Fibroblast of lung (primary cell): ENCODE data around the gene EIF2S1. TPM values are rescaled to one million over a fixed set of nuclear protein-coding genes. Genes with fewer than 3 reads are reported as not detected.
A peak's percentile ranks its signal among the peaks of the same experiment; 100 is the strongest.

Source experiments
- DNase-seq, 2 donors: peaks; one replicate each; pipeline versions ENCODE4 v3.0.0 to v3.0.0-alpha.2; 2010; ENCODE audit warnings: low read depth in 2 of 2
- H2AFZ ChIP-seq: 2 replicates; pipeline ENCODE4 v1.5.1; 2012; ENCODE audit warnings: low read length, control low read depth, inconsistent platforms
- H3K27ac ChIP-seq: 2 replicates; pipeline ENCODE4 v1.5.1; 2011; ENCODE audit warnings: low read length, control low read depth; ENCODE audit not compliant: insufficient read depth
- H3K27me3 ChIP-seq: 2 replicates; pipeline ENCODE4 v1.5.1; 2011; ENCODE audit warnings: mild to moderate bottlenecking, low read length; ENCODE audit not compliant: control insufficient read depth, insufficient read depth
- H3K36me3 ChIP-seq: 2 replicates; pipeline ENCODE4 v1.5.1; 2011; ENCODE audit warnings: low read length; ENCODE audit not compliant: control insufficient read depth, insufficient read depth
- H3K4me1 ChIP-seq: 2 replicates; pipeline ENCODE4 v1.5.1; 2011; ENCODE audit warnings: low read length; ENCODE audit not compliant: control insufficient read depth, insufficient read depth; ENCODE audit errors: extremely low read depth
- H3K4me2 ChIP-seq: 2 replicates; pipeline ENCODE4 v1.5.1; 2011; ENCODE audit warnings: low read length, control low read depth; ENCODE audit not compliant: insufficient read depth; ENCODE audit errors: extremely low read depth
- H3K4me3 ChIP-seq, 4 experiments: fragments of 200-600 bp in 1 of 4; sonication (generic) in 1 of 4; replicated peaks in 1 of 4; 2 replicates each; pipeline ENCODE4 v1.5.1; 2011 to 2016; ENCODE audit warnings: low read length in 4 of 4, low read depth in 3 of 4, mild to moderate bottlenecking in 3 of 4, control low read depth in 2 of 4, inconsistent platforms in 1 of 4, mixed read lengths in 1 of 4; ENCODE audit not compliant: insufficient read depth in 1 of 4; ENCODE audit errors: control extremely low read depth in 1 of 4
- H3K79me2 ChIP-seq: 2 replicates; pipeline ENCODE4 v1.5.1; 2012; ENCODE audit warnings: mild to moderate bottlenecking, low read length, inconsistent platforms; ENCODE audit not compliant: control insufficient read depth, insufficient read depth
- H3K9ac ChIP-seq: 2 replicates; pipeline ENCODE4 v1.5.1; 2011; ENCODE audit warnings: mild to moderate bottlenecking, low read length, control low read depth; ENCODE audit not compliant: insufficient read depth
- H3K9me3 ChIP-seq: 2 replicates; pipeline ENCODE4 v1.5.1; 2012; ENCODE audit warnings: low read depth, low read length; ENCODE audit not compliant: control insufficient read depth, insufficient read depth
- H4K20me1 ChIP-seq: 2 replicates; pipeline ENCODE4 v1.5.1; 2011; ENCODE audit warnings: low read length; ENCODE audit not compliant: control insufficient read depth, insufficient read depth; ENCODE audit errors: extremely low read depth
- EZH2 ChIP-seq: IDR thresholded peaks from 2 replicates; pipeline ENCODE4 v1.5.1; 2012; ENCODE audit warnings: low read length, control low read depth, mild to moderate bottlenecking; ENCODE audit errors: missing control alignments
- polyA plus RNA-seq, 2 donors: library from polyadenylated mRNA; depleted of rRNA in 1 of 2; stranded (reverse) in 1 of 2; unstranded in 1 of 2; fragments of >200 nt; gene quantifications; 2 replicates each; pipeline ENCODE4 v1.2.1, GENCODE V29; 2011 to 2012; ENCODE audit warnings: missing spikeins in 1 of 2
- total RNA-seq: library from RNA; depleted of rRNA; stranded (reverse); fragments of >200 nt; gene quantifications from 2 replicates; pipeline ENCODE4 v1.2.1, GENCODE V29; 2014
- TF ChIP-seq, protein P1 (sequence below), 2 donors: IDR thresholded peaks in 1 of 2; conservative IDR thresholded peaks in 1 of 2; 1 replicate in 1 of 2; 2 replicates in 1 of 2; pipeline ENCODE4 v1.5.1; 2011 to 2012; ENCODE audit warnings: low read length in 2 of 2, control low read depth in 1 of 2, inconsistent platforms in 1 of 2, low read depth in 1 of 2, mild to moderate bottlenecking in 1 of 2

EIF2S1 gene
- total and polyA plus RNA-seq, 2 donors (not counting 1 experiment from before 2014, with no cell fraction given), result 180 to 182 TPM

DNA sequence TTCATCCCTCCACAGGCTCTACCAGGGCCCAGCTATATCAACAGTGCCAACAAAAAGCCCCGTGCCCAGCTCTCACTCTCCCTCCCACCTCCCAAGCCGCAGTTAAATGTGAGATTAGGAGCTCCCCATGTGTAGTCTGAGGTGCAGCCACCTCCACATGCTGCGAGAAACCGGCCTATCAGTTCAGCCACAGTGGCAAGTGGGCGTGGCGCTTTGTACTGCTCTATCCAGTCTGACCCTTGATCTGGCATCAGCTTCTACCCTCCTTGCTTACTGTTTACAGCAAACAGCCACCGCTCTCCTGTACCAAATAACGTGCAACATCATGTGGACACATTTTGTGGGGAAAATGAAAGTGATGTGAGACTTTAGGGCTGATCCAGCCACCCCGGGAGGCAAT lies 50.2 kb downstream of the EIF2S1 start:
- no peaks in the 10 kb centered on the region for H4K20me1 ChIP-seq
- H3K36me3 ChIP-seq, result no peaks in the 10 kb centered on the region
- no peaks in the 10 kb centered on the region for H3K27me3 ChIP-seq
- H2AFZ ChIP-seq, result no peak overlapping the region
- H3K4me3 ChIP-seq, result no peak overlapping the region
- no peak overlapping the region for H3K9ac ChIP-seq
- H3K4me2 ChIP-seq, result no peak overlapping the region
- H3K9me3 ChIP-seq, result no peaks in the 10 kb centered on the region
- H3K79me2 ChIP-seq, result no peaks in the 10 kb centered on the region
- no peak for DNase-seq
- peaks cover 6% of the 10 kb centered on the region for H3K4me1 ChIP-seq
- H3K27ac ChIP-seq, result no peak overlapping the region
- TF ChIP-seq EZH2, result no peak

DNA sequence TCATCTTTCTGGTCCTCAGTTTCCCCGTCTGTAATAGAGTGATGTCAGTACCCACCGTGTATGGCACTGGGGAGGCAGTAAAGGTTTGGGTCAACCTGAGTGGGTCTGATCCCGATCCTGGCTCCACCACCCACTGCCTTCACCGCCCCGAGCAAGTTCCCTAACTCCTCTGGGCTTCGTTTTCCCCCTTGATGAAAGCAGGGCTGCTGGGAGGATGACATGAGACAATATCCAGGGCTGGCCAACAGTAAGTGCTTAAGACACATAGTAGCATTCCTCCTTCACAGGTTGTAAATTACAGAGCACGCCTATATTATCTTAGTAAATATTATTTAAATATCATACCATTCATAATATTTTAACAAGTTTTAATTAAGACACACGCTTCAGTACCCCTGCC lies 51.2 kb downstream of the EIF2S1 start:
- H2AFZ ChIP-seq, result peak overlapping the region; percentile 73
- no peak for DNase-seq
- H3K36me3 ChIP-seq, result no peaks in the 10 kb centered on the region
- H3K79me2 ChIP-seq, result no peaks in the 10 kb centered on the region
- peaks cover 6% of the 10 kb centered on the region for H3K4me1 ChIP-seq
- TF ChIP-seq, protein P1, sequence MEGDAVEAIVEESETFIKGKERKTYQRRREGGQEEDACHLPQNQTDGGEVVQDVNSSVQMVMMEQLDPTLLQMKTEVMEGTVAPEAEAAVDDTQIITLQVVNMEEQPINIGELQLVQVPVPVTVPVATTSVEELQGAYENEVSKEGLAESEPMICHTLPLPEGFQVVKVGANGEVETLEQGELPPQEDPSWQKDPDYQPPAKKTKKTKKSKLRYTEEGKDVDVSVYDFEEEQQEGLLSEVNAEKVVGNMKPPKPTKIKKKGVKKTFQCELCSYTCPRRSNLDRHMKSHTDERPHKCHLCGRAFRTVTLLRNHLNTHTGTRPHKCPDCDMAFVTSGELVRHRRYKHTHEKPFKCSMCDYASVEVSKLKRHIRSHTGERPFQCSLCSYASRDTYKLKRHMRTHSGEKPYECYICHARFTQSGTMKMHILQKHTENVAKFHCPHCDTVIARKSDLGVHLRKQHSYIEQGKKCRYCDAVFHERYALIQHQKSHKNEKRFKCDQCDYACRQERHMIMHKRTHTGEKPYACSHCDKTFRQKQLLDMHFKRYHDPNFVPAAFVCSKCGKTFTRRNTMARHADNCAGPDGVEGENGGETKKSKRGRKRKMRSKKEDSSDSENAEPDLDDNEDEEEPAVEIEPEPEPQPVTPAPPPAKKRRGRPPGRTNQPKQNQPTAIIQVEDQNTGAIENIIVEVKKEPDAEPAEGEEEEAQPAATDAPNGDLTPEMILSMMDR (conservative IDR thresholded peaks at IDR 0.05 in 1 of 2, IDR thresholded peaks at IDR 0.05 in 1 of 2; ENCODE audit: low read depth in 1 of 2, low read length in 2 of 2), result no peak
- no peak for TF ChIP-seq EZH2
- H3K4me2 ChIP-seq, result peak overlapping the region; percentile 77
- H3K27me3 ChIP-seq, result no peaks in the 10 kb centered on the region
- H3K9me3 ChIP-seq, result no peaks in the 10 kb centered on the region
- H3K27ac ChIP-seq, result no peak overlapping the region
- peak overlapping the region in 3 of 4 experiments; percentile 18 to 50 (median 24) for H3K4me3 ChIP-seq
- H3K9ac ChIP-seq, result no peak overlapping the region
- H4K20me1 ChIP-seq, result no peaks in the 10 kb centered on the region

DNA sequence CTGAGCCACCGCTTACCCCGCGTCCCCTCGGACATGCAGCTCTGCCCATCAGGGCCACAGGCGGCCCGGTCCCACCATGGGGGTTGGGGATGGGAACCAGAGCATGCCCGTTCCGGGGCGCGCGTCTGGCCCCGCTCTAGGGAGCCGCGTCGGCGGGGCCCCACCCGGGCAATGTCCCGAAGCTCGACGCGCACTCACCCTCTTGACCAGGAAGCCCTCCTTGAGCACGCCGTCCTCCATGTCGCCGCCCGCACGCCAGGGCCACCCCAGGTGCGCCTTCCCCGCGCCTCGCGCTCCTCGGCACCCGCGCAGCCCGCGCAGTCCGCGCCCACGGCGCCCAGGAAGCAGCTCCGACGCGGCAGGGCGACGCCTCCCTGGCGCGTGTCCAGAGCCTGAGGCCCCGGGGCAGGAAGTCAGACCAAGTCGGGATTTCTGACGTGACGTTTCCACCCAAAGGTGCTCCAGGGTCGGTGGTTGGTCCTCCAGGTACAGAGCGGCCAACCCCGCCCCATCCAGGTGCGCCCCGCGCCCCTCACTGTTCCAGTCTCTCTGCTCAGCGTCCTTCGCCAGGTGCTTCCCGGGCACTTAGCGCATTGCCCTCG lies 51.8 kb downstream of the EIF2S1 start, which contains the start of gene PLEK2:
Gene PLEK2, minus strand, starts transcription at position 346 of the 602 bp plus-strand sequence. Its CDS starts 106 bp downstream, at position 240.
- no peak within 1 kb of the TSS for H3K27ac ChIP-seq

More for the DNA sequence above, 51.8 kb downstream of the EIF2S1 start, which contains the start of gene PLEK2:
- no peak for TF ChIP-seq EZH2
- TF ChIP-seq, protein P1 (conservative IDR thresholded peaks at IDR 0.05 in 1 of 2, IDR thresholded peaks at IDR 0.05 in 1 of 2; ENCODE audit: low read depth in 1 of 2, low read length in 2 of 2), result no peak
- Histone ChIP-seq H3K4me2 (peak within 1 kb of the TSS; percentile 77), H2AFZ (peak within 1 kb of the TSS; percentile 73), H3K4me3 (peak within 1 kb of the TSS; percentile 18 to 50 (median 28)), H3K79me2 (no peaks in the 10 kb centered on the region), H3K4me1 (peaks cover 6% of the 10 kb centered on the region), H3K36me3 (no peaks in the 10 kb centered on the region), H3K9ac (no peak within 1 kb of the TSS), H3K9me3 (no peaks in the 10 kb centered on the region), H3K27me3 (no peaks in the 10 kb centered on the region), H4K20me1 (no peaks in the 10 kb centered on the region)
- DNase-seq, result peak; percentile 20 to 42
